Fibroblast of the conjunctiva (primary cell): Measurements from ENCODE around the gene CPAMD8.
"Not testable (repeated sequence)": the region's sequence is repeated elsewhere in the genome, so short reads cannot be mapped to it uniquely, and the experiment has no call there.

Source experiments
- DNase-seq: peaks from one replicate; pipeline ENCODE4 v3.0.0-alpha.2; 2010; ENCODE audit warnings: low read depth

The CPAMD8 gene

GRCh38 chr19:16874978-16875299 lies 151.7 kb downstream of the CPAMD8 start:
- DNase-seq: not testable (repeated sequence)

GRCh38 chr19:16874250-16874977 lies 152.2 kb downstream of the CPAMD8 start:
- DNase-seq: no peak

- DNase-seq: no peak
Observed at GRCh38 chr19:16873594-16873993, 153.0 kb downstream of the CPAMD8 start.

GRCh38 chr19:16872728-16873127 lies 153.9 kb downstream of the CPAMD8 start:
- DNase-seq: no peak

- DNase-seq: no peak
Observed at GRCh38 chr19:16871871-16872270, 154.7 kb downstream of the CPAMD8 start.

GRCh38 chr19:16869331-16869972 lies 157.2 kb downstream of the CPAMD8 start:
- DNase-seq: no peak

GRCh38 chr19:16868423-16869130 lies 158.0 kb downstream of the CPAMD8 start:
- DNase-seq: no peak

- no peak for DNase-seq
Observed at GRCh38 chr19:16867211-16867610, 159.4 kb downstream of the CPAMD8 start.

GRCh38 chr19:16862826-16863415 lies 163.7 kb downstream of the CPAMD8 start:
- no peak for DNase-seq

- DNase-seq: no peak
Observed at GRCh38 chr19:16861834-16862233, 164.8 kb downstream of the CPAMD8 start.

GRCh38 chr19:16861011-16861410 lies 165.6 kb downstream of the CPAMD8 start:
- no peak for DNase-seq

GRCh38 chr19:16860118-16860517 lies 166.5 kb downstream of the CPAMD8 start:
- DNase-seq: no peak

- no peak for DNase-seq
Observed at GRCh38 chr19:16859626-16860025, 167.0 kb downstream of the CPAMD8 start.

GRCh38 chr19:16856091-16856490 lies 170.5 kb downstream of the CPAMD8 start:
- DNase-seq: no peak

- DNase-seq: no peak
Observed at GRCh38 chr19:16853066-16853465, 173.5 kb downstream of the CPAMD8 start.

GRCh38 chr19:16851031-16851712 lies 175.4 kb downstream of the CPAMD8 start:
- DNase-seq: no peak

GRCh38 chr19:16850133-16850532 lies 176.5 kb downstream of the CPAMD8 start:
- DNase-seq: no peak

GRCh38 chr19:16849168-16849567 lies 177.4 kb downstream of the CPAMD8 start:
- DNase-seq: peak; percentile 28

GRCh38 chr19:16847430-16847829 lies 179.2 kb downstream of the CPAMD8 start:
- DNase-seq: no peak

GRCh38 chr19:16846901-16847300 lies 179.7 kb downstream of the CPAMD8 start:
- DNase-seq: no peak
